GM15510 (cell line): Measurements from ENCODE around the gene KIRREL1.

Experiments
- POLR2A ChIP-seq: IDR thresholded peaks from 3 replicates; pipeline ENCODE4 v1.6.1; 2011; ENCODE audit warnings: borderline replicate concordance; ENCODE audit not compliant: insufficient read length; ENCODE audit errors: extremely low read depth

KIRREL1 gene

DNA sequence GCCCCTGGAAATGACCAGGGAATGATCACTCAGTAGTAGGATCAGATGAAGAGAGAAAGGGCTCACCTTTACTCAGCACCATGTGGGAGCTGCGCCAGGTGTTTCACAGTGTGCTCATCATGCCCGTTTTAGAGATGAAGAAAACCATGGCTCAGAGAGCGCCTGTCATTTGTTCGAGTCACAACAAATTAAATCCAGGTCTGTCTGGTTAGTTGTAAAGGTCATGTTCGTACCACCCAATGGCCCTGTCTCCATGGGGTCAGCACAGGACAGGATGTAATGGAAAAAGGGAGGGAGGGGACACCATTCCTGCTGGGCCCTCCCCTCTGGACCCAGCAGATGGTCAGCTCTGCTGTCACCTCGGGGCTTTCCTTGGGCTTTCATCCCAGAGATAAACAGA lies 15.2 kb downstream of the KIRREL1 start:
- TF ChIP-seq POLR2A, result no peak

DNA sequence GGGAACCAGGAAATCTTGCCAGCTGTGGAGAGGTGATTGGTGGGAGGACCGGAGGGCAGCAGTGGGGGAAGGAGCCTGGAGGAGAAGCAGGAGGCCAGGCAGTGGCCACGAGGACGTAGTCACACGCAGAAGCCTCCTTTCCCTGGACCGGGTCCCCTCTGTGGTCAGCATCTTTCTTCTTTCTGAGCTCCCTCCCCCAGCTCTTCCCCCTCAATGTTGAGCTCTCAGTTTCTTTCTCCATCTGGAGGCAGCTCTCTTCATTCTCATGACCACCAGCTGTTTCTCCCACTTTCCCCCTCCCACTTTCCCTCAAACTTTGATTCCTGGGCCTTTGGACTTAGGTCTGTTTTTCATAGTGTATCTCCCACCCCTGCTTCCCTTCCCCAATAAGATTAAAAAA lies 18.3 kb downstream of the KIRREL1 start:
- no peak for TF ChIP-seq POLR2A

DNA sequence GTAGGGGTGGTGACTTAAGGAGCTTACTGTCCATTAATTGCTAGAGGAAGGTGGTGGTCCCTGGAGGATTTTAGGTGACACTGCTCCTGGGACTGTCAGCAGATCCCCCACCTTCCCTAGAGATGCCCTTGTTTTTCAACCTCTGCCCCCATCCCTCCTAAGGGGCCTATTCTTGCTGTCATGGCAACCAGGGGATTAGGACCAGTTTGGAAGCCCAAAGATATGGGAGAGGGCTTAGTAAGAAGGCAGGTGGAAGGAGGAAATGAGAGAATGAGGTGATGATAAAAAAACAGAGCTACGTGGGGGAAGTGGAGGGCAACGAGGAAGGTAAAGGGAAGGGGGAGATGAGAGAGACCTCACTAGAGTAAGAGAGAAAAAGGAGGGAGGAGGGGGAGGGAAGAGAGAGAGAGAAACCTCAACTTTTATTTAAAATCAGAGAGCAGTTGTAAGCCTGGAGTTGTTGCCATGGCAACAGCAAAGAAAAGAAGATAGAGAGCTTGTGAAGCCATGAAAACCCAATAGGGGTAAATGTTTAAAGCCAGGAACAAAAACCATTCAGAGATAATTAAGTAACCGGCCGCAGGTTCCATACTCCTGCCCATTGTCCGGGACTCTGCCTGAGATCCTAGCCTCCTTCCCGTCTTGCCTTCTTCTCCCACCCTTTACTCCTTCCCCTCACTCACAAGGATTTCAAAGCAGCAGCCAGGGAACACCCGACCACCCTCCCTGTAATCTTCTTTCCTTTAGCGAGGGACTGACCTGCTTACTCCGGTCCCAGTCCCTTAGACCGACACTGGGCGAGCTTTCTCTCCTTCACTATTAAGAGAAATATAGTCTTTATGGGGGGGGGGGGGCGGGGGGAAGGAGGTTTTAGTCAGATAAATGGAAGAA lies 20.6 kb downstream of the KIRREL1 start:
- no peak for TF ChIP-seq POLR2A

DNA sequence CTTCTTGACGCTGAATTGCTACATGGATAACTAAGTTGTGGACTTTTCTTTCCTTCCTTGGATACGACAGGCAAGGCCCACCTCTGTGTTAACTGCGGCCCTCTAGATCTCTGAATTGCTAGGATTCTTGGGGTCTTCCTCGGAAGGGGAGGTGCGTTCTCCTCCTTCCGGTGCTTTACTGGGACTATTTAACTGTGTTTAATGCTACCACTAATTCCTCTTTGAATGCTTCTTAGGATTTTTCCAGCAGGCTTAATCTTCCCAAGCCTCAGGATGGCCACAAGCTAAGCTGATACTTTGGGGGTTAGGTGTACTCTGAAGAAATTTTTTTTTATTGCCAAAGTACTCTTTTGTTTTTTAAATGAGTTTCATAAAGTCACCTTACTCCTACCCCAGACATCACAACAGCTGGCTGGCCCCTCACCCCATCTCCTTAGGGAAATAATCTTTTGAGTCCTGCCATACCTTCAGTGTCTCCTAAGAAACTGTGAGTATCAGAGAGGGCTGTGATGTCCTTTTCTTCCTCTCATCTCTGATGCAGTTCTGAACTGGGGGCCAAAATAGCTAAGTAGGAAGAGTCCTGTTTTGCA lies 21.4 kb downstream of the KIRREL1 start:
- TF ChIP-seq POLR2A, result no peak

DNA sequence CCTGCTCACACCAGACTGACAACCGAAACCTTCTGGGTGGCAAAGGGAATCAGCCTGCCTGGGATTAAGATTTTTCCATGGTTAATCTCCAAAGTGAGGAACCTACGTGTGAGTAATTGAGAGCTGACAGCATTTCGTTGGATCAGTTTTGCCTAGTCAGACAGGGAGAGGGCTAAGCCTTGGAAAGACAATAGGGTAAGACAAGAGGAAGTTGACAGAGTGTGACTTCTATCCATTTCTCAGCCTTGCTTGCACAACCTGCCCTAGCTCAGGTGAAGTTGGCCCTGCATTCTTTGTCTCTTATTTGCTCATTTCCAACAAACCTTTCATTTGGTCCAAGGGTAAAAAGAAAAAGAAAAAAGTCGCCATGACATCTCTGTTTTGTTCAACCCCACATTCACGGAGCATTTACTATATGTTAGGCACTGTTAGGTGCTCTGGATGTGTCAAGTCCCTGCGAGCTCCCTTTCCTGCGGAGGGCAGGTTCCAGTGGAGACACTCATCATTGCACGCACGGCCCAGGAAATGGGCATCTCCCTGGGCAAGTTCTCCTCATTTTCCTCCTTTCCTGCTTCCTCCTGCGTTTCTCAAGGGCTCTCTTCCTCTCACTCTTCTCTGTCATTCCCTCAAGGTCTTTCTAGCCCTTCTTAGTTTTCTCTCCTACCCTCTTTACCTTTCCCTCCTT lies 23.3 kb downstream of the KIRREL1 start:
- no peak for TF ChIP-seq POLR2A

DNA sequence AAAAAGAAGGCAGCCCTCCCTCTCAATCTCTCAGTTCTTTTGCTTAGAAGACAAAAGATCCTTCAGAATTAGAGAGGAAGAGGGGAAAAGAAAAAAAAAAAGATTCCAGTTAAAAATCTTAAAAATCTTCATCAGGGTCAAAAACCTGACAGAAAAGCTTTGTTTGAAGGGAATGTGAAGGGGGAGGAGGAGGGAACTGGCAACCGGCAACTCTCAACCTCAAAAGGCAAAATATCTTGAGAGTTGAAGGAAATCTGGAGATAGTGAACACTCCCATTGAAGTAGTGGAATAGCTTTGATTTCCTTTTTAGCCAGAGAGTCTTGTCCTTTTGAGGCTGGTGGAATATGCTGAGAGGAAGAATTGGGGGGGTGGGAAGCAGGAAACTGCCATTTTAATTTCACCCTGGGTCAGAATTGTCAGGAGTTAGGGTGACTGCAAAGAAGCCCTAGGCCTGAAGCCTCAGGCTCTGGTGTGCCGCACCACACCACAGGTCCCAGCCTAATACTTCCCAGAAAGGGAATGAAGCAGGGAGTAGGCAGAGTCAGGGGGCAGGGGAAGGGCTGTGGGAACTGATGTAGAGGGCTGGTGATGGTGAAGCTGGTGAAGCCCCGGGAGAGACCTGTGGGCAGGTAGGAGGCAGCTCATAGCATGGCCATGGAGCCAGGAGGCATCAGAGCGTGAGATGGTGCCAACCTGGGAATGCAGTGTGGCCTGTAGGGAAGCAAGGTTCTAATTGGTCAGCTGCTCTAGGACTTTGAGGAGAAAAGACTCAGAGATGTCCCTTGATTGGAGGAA lies 24.6 kb downstream of the KIRREL1 start:
- no peak for TF ChIP-seq POLR2A

DNA sequence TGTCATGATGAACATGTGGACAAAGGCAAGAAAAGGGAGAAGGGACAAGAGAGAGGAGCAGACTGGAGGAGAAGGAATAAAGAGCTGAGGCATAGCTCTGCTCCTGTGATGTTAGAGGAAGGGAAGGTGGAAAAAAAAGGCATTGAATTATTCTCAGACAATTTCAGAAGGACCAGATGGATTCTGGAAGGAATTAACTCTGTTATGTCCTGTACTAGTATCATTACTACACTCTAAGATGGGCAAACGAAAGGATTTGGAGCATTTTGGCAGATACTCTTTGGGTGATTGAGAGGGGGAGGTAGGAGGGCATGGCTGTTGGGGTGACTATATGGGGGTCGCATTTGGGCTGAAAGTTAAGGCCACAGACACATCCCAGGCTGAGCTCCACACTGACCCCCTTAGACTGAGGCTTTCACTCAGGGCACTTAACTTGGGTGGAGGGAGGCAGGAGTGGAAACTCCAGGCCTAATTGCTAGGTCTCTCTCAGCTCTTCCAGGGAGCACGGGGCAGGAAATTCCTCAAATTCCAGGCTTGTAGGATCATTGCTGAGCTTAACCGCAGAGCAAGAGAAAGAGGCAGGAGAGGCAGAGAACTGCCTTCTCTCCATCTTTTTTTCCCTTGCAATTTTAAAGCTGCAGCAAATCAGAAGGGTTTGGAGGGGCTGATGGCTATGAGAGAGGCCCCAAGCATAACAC lies 25.9 kb downstream of the KIRREL1 start:
- no peak for TF ChIP-seq POLR2A

DNA sequence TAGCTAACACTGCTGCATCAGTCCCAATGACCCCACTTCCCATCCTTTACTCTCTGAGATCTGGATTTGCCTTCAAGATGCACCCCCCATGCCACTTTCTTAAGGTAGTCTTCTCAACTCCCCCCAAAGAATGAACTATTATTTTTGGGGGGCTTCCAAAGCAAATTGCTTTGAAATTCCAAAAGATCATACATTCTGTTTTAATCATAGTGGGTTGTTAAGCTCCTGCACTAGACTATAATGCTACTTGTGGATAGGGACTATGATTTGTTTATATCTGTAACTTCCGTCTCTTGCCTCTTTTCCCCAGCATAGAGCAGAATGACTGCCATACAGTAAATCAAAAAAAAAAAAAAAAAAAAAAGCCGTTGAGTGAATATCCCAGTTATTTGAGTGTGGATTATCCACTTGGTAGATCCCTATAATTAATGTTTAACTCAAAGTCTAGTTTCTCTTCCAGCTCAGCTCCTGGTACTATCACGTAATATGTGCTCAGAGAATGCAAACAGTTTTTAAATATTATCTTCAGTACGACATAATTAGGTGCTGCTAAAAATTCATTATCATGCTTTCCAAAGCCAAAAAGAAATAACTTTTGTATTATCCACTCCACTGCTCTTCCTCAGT lies 26.9 kb downstream of the KIRREL1 start:
- no peak for TF ChIP-seq POLR2A

DNA sequence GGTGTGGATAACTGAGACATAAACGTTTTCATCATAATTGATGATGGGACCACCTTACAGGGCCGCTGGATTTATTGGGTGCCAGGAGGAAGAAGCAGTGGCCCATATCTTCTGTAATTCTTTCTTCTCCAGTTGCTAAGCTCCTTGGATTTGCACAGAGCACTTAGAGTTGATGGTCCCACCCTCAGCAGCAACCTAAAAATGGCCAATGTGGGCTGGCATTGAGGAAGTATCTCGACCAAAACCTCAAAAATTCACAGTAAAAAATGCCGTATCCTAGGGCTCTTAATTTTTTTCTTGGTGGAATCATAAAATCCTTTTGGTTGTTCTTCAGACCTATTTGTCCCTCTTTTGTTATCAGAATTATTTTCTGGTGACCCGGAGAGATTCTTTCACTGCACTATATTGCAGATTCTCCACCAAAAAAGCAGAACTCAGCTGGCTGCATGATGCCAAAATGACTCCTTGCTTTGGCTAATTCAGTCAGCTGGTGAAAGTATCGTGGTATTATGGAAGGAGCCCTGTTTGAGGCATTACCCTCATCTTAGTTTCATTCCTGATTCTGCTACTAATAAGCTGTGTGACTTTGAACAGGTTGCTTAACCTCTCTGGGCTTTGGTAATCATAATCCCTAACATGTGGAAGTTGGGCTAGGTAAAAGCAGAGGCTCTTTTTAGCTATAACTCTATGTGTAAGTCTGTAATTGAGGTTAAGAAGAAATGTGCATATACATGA lies 27.6 kb downstream of the KIRREL1 start:
- TF ChIP-seq POLR2A, result no peak

DNA sequence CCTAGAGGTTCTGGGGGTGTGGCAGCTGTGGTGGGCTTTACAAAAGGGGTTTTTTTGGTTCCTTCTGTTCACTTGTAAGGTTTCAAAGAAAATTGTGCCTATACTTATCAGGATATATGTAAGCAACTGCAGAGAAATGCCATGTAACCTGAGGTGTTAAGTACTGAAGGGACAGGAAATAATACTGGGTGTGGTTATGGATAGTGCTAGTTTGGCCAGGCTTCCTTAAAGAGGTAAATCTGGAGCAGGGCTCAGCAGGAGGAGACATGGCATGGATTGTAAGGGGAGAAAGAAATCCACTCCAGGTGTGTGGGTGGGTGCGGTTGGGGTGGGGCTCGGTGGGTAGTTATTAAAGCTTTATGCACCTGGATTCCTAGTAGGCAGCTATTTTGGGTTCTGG lies 28.3 kb downstream of the KIRREL1 start:
- no peak for TF ChIP-seq POLR2A

DNA sequence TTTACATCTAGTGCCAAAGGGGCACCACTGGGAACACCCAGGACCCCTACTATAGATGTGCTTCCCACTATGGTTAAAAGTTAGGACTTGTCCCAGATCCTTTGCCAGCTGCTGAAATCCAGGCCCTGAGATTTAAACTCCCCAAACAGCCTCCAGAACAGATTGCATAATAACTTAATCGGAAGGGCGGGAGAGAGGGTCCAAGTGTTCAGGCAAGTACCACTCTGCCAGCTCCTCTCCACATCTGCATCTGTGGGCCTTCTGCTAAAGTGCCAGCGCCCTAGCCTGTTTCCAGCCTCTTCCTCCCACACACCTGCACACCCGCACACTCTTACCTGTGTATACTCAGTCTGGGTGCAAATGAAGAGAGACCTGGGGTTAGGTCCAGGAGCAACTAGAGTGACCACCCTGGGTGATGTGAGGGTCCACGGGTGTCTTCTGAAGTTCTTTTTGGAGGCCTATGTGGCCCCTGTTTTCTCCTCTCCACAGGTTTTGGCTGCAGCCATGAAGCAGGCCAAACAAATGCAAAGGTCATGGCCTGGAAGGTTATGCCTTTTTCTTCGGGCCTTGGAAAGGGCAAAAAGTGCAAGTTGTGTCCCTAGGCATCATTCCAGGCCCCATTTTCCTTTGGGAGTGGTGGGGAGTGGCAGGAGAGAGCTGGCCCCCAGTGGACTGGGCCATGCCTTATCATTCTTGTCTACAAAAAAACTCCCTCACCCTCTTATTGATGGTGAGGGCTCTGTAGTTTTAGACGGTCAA lies 29.3 kb downstream of the KIRREL1 start:
- no peak for TF ChIP-seq POLR2A

DNA sequence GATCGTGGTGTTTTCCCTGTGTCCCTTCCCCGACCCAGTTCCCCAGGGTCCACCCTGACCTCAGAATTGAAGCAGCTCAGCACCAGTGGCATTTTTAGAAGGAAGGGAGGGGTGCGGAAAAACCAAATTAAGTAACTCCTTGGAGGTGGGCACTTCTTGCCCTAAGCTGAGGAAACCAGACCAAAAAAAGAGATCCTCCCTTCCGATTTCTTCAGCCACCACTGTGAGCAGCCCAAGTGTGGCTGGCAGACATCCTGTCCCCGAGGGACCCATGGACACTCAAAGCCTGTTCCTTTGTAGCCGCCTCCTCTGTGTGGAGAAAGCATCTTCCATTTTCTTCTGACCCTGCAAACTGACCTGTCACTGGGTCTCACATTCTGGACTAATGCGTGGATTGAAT lies 31.3 kb downstream of the KIRREL1 start:
- no peak for TF ChIP-seq POLR2A
